Bronchial epithelial cell (primary cell): ENCODE results near the gene DHX35. TPM values are rescaled to one million over a fixed set of nuclear protein-coding genes. Genes with fewer than 3 reads are reported as not detected.
"Not testable (repeated sequence)": the region's sequence is repeated elsewhere in the genome, so short reads cannot be mapped to it uniquely, and the experiment has no call there.

Source experiments
- DNase-seq: peaks from one replicate; pipeline ENCODE4 v3.0.0-alpha.2; 2010; ENCODE audit warnings: low read depth
- FAIRE-seq: peaks from 2 replicates; lab custom pipeline; 2011; peaks lifted over from hg19 to GRCh38; lab: Jason Lieb, UNC
- H3K27me3 ChIP-seq: 2 replicates; pipeline ENCODE4 v1.5.1; 2011; ENCODE audit warnings: low read length; ENCODE audit not compliant: control insufficient read depth, insufficient read depth
- H3K36me3 ChIP-seq: 2 replicates; pipeline ENCODE4 v1.5.1; 2011; ENCODE audit warnings: low read length; ENCODE audit not compliant: control insufficient read depth, insufficient read depth
- H3K4me3 ChIP-seq: 2 replicates; pipeline ENCODE4 v1.5.1; 2011; ENCODE audit warnings: mild to moderate bottlenecking, low read depth, low read length, control low read depth
- total RNA-seq: library from RNA; depleted of rRNA; stranded (reverse); fragments of >200 nt; gene quantifications from 2 replicates; pipeline ENCODE4 v1.2.1, GENCODE V29; 2014
- TF ChIP-seq, protein P1 (sequence below): IDR thresholded peaks from 2 replicates; pipeline ENCODE4 v1.5.1; 2011; ENCODE audit warnings: mild to moderate bottlenecking, moderate library complexity, low read length, control low read depth, inconsistent platforms; ENCODE audit not compliant: insufficient read depth, severe bottlenecking

The DHX35 gene
- total RNA-seq, 1 donor from 2014 or later, result 8.2 TPM

DNA sequence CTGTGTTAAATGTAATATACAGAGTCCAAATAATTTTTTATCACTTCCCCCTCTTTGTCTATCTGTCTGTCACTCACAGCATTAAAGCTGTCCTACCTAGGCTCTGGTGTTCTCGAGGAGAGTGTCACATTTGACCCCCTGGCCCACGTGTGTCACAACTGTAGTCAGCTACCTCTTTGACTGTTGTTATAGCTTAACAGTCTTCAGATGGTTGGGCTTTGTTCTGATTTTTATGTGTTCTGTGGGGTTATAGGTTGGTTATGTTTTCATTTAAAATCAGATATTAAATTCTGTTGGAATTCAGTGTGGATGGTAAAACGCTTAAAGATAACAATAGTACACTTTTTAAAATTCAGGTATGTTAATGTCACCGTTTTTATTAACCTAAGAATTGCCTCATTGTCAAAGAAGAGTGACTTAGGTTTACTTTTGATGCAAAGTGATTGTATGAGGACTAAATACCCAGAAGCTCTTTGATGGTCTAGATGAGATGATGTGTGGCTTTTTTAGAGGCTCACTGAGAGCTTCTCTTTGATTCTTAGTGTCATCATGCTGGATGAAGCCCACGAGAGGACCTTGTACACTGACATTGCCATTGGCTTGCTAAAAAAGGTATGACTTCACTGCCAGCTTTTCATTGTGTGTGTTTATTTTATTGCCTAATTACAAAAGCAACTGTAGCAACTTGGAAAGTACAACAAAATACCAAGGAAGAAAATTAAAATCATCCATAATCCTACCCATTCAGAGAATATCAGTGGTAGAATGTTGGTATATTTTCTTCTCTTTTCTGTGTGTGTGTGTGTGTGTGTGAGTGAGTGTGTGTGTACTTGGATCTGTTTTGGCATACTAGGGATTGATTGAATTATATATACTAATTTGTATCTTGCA, 29.9 kb downstream of the DHX35 start:
- Histone ChIP-seq H3K36me3 (peaks cover 1% of the 10 kb centered on the region), H3K27me3 (no peaks in the 10 kb centered on the region), H3K4me3 (no peak overlapping the region)
- TF ChIP-seq, protein P1, sequence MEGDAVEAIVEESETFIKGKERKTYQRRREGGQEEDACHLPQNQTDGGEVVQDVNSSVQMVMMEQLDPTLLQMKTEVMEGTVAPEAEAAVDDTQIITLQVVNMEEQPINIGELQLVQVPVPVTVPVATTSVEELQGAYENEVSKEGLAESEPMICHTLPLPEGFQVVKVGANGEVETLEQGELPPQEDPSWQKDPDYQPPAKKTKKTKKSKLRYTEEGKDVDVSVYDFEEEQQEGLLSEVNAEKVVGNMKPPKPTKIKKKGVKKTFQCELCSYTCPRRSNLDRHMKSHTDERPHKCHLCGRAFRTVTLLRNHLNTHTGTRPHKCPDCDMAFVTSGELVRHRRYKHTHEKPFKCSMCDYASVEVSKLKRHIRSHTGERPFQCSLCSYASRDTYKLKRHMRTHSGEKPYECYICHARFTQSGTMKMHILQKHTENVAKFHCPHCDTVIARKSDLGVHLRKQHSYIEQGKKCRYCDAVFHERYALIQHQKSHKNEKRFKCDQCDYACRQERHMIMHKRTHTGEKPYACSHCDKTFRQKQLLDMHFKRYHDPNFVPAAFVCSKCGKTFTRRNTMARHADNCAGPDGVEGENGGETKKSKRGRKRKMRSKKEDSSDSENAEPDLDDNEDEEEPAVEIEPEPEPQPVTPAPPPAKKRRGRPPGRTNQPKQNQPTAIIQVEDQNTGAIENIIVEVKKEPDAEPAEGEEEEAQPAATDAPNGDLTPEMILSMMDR, result no peak
- DNase-seq (no peak), FAIRE-seq (no peak)

DNA sequence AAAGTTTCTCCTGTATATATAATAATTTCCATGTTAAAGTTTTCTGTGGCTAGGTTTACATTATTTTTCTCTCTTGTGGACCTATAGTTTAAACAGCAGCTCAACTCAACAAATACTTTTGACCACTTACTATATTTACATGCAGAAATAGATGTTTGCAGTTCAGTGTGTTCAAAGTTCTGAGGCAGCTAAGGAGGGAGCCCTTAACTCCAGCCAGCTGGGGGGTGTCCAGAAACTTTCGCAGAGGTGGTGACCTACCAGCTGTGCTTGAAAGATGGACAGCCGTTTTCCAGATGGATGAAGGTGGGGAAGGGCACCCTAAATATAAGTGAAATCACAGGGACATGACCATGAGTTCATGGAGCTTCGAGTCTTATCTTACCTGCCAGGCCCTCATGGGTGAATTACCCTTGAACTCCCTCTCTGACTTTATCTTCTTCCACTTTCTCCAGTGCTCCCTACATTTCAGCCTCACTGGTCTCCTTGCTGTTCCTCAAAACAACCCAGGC, 33.4 kb downstream of the DHX35 start:
- Histone ChIP-seq H3K27me3 (no peaks in the 10 kb centered on the region), H3K36me3 (peaks cover under 1% of the 10 kb centered on the region), H3K4me3 (no peak overlapping the region)
- TF ChIP-seq, protein P1, result no peak
- FAIRE-seq, result no peak
- no peak for DNase-seq

DNA sequence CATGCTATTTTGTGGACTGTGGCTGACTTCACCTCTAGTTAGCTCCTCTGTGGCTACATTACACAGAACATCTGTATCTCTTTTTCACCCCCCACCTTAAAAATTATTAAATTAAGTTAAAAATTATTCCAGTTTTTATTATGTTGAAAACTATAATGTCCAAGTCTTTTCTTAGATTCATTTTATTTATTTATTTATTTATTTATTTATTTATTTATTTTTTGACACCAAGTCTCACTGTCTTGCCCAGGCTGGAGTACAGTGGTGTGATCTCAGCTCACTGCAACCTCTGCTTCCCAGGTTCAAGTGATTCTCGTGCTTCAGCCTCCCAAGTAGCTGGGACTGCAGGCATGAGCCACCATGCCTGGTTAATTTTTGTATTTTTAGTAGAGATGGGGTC, 34.7 kb downstream of the DHX35 start:
- H3K36me3 ChIP-seq, DNase-seq, H3K4me3 ChIP-seq, FAIRE-seq, H3K27me3 ChIP-seq: not testable (repeated sequence)

DNA sequence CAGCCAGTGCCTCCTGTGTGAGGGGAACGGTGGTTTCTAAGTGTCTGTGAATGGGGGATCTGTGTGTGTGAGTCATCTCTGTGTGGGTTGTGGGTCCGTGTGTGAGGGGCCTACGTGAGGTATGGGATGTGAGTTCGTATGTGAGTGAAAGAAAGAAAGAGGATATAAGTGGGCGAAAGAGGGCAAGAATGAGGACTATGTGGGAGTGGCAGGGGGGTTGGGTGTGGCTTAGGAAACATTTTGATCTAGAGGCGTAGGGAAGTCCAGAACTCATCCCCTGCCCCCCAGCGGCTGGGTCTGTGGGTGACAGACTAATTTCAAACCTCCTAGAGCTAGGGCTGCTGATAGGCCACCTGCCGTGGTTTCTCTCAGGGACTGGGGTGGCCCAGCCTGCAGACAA, 35.5 kb downstream of the DHX35 start:
- TF ChIP-seq, protein P1, result no peak
- FAIRE-seq (no peak), DNase-seq (no peak)
- H3K27me3 ChIP-seq, result no peaks in the 10 kb centered on the region
- H3K4me3 ChIP-seq, result no peak overlapping the region
- peaks cover 6% of the 10 kb centered on the region for H3K36me3 ChIP-seq

DNA sequence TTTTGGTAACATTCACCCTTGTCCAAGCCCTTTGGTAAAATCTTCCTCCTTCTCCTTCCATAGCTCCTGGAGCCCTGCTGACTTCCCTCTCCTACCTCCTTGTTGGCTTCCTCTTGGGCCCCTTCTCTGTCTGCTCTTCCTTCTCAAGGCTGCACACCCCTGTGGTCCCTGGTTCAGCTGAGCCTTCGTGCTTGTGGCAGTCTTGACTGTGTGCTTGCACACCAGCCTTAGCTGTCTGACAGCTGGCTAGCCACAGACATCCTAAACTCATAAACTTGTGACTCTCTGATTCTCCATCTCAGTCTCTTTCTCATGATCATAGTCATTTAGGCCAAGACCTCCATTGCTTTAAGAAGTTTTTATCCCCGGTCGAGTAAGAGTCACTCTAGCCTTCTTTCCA, 37.1 kb downstream of the DHX35 start:
- DNase-seq, result no peak
- H3K27me3 ChIP-seq, result no peaks in the 10 kb centered on the region
- peaks cover 6% of the 10 kb centered on the region for H3K36me3 ChIP-seq
- no peak for FAIRE-seq
- TF ChIP-seq, protein P1, result no peak
- no peak overlapping the region for H3K4me3 ChIP-seq

DNA sequence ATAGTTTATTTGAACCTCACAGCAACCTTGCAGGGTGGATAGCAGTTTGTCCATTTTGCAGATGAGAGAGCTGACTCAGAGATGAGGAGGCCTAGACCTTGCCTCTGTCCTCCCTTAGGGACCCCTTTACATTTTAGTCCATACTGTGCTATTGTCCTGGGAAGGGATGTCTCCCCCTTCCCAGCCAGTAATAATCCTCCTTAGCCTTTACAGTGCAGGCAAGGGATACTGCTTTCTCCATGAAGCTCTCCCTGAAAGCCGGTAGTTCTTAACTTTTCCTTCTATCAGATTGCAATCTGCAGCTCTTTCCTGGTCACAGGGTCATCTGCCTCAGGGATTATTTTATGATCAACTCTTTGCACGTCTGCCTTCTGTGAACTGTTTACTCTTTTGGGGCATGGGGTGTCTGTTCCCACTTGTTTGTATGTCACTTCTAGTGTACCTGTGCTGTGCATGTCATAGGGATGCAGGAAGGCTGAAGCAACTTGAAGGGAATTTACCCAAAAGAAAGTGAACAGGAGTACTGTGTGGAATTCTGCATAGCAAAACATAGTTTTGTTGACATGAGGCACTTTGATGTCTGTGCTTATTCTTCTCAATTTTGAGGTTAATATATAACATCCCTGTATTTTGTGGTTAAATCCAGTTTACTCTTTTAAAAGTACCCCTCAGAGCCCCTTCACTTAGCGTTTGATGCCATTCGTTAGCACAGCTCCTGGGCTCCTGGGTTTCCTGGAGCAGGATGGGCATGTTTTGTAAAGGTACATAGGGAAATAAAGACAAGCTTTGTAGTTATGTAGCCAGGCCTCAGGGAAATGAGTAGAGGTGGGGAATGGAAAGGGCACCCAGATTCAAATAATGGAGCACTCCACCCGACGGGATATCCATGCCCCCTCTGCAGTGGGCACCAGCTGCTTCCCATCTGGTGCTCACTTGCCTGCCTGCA, 38.1 kb downstream of the DHX35 start:
- Histone ChIP-seq H3K4me3 (no peak overlapping the region), H3K36me3 (peaks cover 6% of the 10 kb centered on the region), H3K27me3 (no peaks in the 10 kb centered on the region)
- FAIRE-seq (no peak), DNase-seq (no peak)
- TF ChIP-seq, protein P1, result no peak
